WTC11 (cell line): Measurements from ENCODE around the gene HECTD4. TPM values are rescaled to one million over a fixed set of nuclear protein-coding genes. Genes with fewer than 3 reads are reported as not detected.

ENCODE experiments used
- ATAC-seq: fragments of 200-7000 bp; cut with Tn5 transposase; 2 replicates; pipeline ENCODE4 v1.10.0; 2021; ENCODE audit warnings: mild to moderate bottlenecking, moderate library complexity
- CTCF ChIA-PET: fragments of 300-600 bp; sonication (Branson Sonifier 250); formaldehyde crosslinking; loops from one replicate; lab custom pipeline; 2021; ENCODE audit warnings: antibody characterized with exemption; lab: Charles Lee
- POLR2A ChIA-PET: fragments of 350-600 bp; sonication (Branson Sonifier 250); formaldehyde crosslinking; loops from one replicate; lab custom pipeline; 2021; ENCODE audit warnings: antibody characterized with exemption; lab: Charles Lee
- DNase-seq: peaks from one replicate; pipeline ENCODE4 v3.0.0; 2021; ENCODE audit warnings: low spot score
- H3K27ac Mint-ChIP-seq: 2 replicates; pipeline ENCODE4 v1.8.0; 2021; ENCODE audit warnings: mixed read lengths
- H3K27me3 Mint-ChIP-seq: 2 replicates; pipeline ENCODE4 v1.8.0; 2021; ENCODE audit warnings: low read depth, mild to moderate bottlenecking, moderate library complexity, mixed read lengths
- H3K36me3 Mint-ChIP-seq: 2 replicates; pipeline ENCODE4 v1.8.0; 2021; ENCODE audit warnings: mixed read lengths
- H3K4me1 Mint-ChIP-seq: 2 replicates; pipeline ENCODE4 v1.8.0; 2022; ENCODE audit warnings: mixed read lengths
- H3K4me3 Mint-ChIP-seq: 2 replicates; pipeline ENCODE4 v1.8.0; 2021; ENCODE audit warnings: mild to moderate bottlenecking, moderate library complexity, mixed read lengths
- H3K9me3 Mint-ChIP-seq: 2 replicates; pipeline ENCODE4 v1.8.0; 2021; ENCODE audit warnings: mixed read lengths
- E2F5 ChIP-seq: sonication (generic); formaldehyde crosslinking; IDR thresholded peaks from 2 replicates; pipeline ENCODE4 v1.8.1; 2022; ENCODE audit warnings: mild to moderate bottlenecking, moderate library complexity, missing genetic modification reagents
- FOXK1 ChIP-seq: sonication (generic); formaldehyde crosslinking; IDR thresholded peaks from 2 replicates; pipeline ENCODE4 v1.8.0; 2022; ENCODE audit warnings: mild to moderate bottlenecking, moderate library complexity, missing genetic modification reagents
- GTF2I ChIP-seq: fragments of 250-450 bp; sonication (Bioruptor Pico); conservative IDR thresholded peaks from 2 replicates; pipeline ENCODE4 v1.4.0; 2021; ENCODE audit warnings: mild to moderate bottlenecking
- IRF2 ChIP-seq: sonication (generic); formaldehyde crosslinking; IDR thresholded peaks from 2 replicates; pipeline ENCODE4 v1.8.0; 2022; ENCODE audit warnings: low read depth, missing genetic modification reagents, borderline replicate concordance
- JAZF1 ChIP-seq: fragments of 250-450 bp; sonication (Bioruptor Pico); IDR thresholded peaks from 2 replicates; pipeline ENCODE4 v1.9.0; 2021; ENCODE audit warnings: moderate library complexity, mild to moderate bottlenecking, inconsistent platforms
- KAT7 ChIP-seq: sonication (generic); formaldehyde crosslinking; IDR thresholded peaks from 2 replicates; pipeline ENCODE4 v1.8.1; 2023; ENCODE audit warnings: missing genetic modification reagents, mild to moderate bottlenecking, borderline replicate concordance
- MXD4 ChIP-seq: fragments of 250-450 bp; sonication (Bioruptor Pico); IDR thresholded peaks from 2 replicates; pipeline ENCODE4 v1.8.0; 2021; ENCODE audit warnings: mild to moderate bottlenecking, moderate library complexity, borderline replicate concordance
- NR3C1 ChIP-seq: sonication (generic); formaldehyde crosslinking; conservative IDR thresholded peaks from 2 replicates; pipeline ENCODE4 v1.8.1; 2023; ENCODE audit warnings: low read depth, mild to moderate bottlenecking, missing genetic modification reagents
- RORB ChIP-seq: fragments of 250-450 bp; sonication (Bioruptor Pico); IDR thresholded peaks from 2 replicates; pipeline ENCODE4 v1.9.0; 2021; ENCODE audit warnings: mild to moderate bottlenecking
- SMAD3 ChIP-seq: sonication (generic); formaldehyde crosslinking; IDR thresholded peaks from 2 replicates; pipeline ENCODE4 v1.8.0; 2022; ENCODE audit warnings: missing genetic modification reagents, mild to moderate bottlenecking, borderline replicate concordance
- SOX15 ChIP-seq: fragments of 250-450 bp; sonication (Bioruptor Pico); IDR thresholded peaks from 2 replicates; pipeline ENCODE4 v1.9.0; 2021; ENCODE audit warnings: mild to moderate bottlenecking
- TP53 ChIP-seq: sonication (generic); formaldehyde crosslinking; IDR thresholded peaks from 2 replicates; pipeline ENCODE4 v1.8.1; 2023; ENCODE audit warnings: mild to moderate bottlenecking, missing genetic modification reagents
- USF1 ChIP-seq: sonication (generic); formaldehyde crosslinking; IDR thresholded peaks from 2 replicates; pipeline ENCODE4 v1.8.0; 2022; ENCODE audit warnings: mild to moderate bottlenecking, missing genetic modification reagents
- USF2 ChIP-seq: sonication (generic); formaldehyde crosslinking; IDR thresholded peaks from 2 replicates; pipeline ENCODE4 v1.8.1; 2023; ENCODE audit warnings: mild to moderate bottlenecking, missing genetic modification reagents, moderate library complexity
- ZNF138 ChIP-seq: sonication (generic); formaldehyde crosslinking; conservative IDR thresholded peaks from 2 replicates; pipeline ENCODE4 v1.8.1; 2022; ENCODE audit warnings: mild to moderate bottlenecking, moderate library complexity, missing genetic modification reagents
- ZNF263 ChIP-seq: sonication (generic); formaldehyde crosslinking; IDR thresholded peaks from 2 replicates; pipeline ENCODE4 v1.8.1; 2022; ENCODE audit warnings: low read depth, mild to moderate bottlenecking, moderate library complexity, missing genetic modification reagents
- ZNF396 ChIP-seq: fragments of 250-450 bp; sonication (Bioruptor Pico); IDR thresholded peaks from 2 replicates; pipeline ENCODE4 v1.8.0; 2021; ENCODE audit warnings: mild to moderate bottlenecking, moderate library complexity, borderline replicate concordance
- ZNF416 ChIP-seq: fragments of 250-450 bp; sonication (Bioruptor Pico); IDR thresholded peaks from 2 replicates; pipeline ENCODE4 v1.9.0; 2021; ENCODE audit warnings: mild to moderate bottlenecking, inconsistent platforms
- ZNF512 ChIP-seq: sonication (generic); formaldehyde crosslinking; IDR thresholded peaks from 2 replicates; pipeline ENCODE4 v1.8.1; 2022; ENCODE audit warnings: missing genetic modification reagents, borderline replicate concordance
- ZNF671 ChIP-seq: fragments of 250-450 bp; sonication (Bioruptor Pico); IDR thresholded peaks from 2 replicates; pipeline ENCODE4 v1.8.0; 2021; ENCODE audit warnings: mild to moderate bottlenecking
- total RNA-seq: library from RNA; stranded (reverse); gene quantifications from 3 replicates; pipeline ENCODE4 v1.2.3, GENCODE V29; 2021
- TF ChIP-seq, protein P1 (sequence below): fragments of 250-450 bp; sonication (Bioruptor Pico); IDR thresholded peaks from 2 replicates; pipeline ENCODE4 v2.1.2; 2022; ENCODE audit warnings: mild to moderate bottlenecking, moderate library complexity

The HECTD4 gene
- total RNA-seq, 1 experiment from 2014 or later = 31.7 TPM

- TF ChIP-seq SOX15 (CRISPR knock-in tag) (no peak), IRF2 (no peak), USF2 (CRISPR knock-in tag) (no peak), ZNF671 (CRISPR knock-in tag) (no peak), USF1 (CRISPR knock-in tag) (no peak), GTF2I (CRISPR knock-in tag) (no peak), KAT7 (no peak), RORB (CRISPR knock-in tag) (no peak), ZNF512 (CRISPR knock-in tag) (no peak), MXD4 (no peak), JAZF1 (no peak), ZNF263 (CRISPR knock-in tag) (no peak)
These were observed 166.0 kb downstream of the HECTD4 start (continued) for GRCh38 chr12:112216223-112216622.

DNA sequence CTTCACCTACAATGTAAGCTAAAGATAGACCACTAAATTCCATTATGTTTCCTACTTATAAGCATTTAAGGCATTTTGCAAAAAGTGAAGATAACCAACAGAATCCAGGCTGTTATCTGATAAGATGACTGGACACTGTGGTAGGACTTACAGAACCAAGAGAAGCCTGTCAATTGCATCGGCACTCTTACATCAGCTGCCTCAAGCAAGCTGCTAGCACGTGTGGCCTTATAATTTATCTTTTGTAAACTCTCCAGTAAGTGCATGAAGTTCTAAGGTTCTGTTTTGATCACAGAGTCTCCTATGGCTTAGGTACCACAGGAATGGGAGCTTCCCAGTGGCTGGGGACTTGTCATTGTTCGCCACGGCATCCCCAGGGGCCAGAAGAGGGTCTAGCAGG is 168.2 kb downstream of the HECTD4 start:
- H3K4me1 Mint-ChIP-seq = no peaks in the 10 kb centered on the region
- H3K9me3 Mint-ChIP-seq = no peaks in the 10 kb centered on the region
- peaks cover 25% of the 10 kb centered on the region for H3K36me3 Mint-ChIP-seq
- ATAC-seq (no peak), DNase-seq (no peak)
- no peak overlapping the region for H3K27ac Mint-ChIP-seq
- POLR2A ChIA-PET = no interaction called here
- no peaks in the 10 kb centered on the region for H3K27me3 Mint-ChIP-seq
- CTCF ChIA-PET = interaction anchor here (1.4 kb wide), 1 partner anchor 16 kb away, joined by 3 read pairs; no protein-coding TSS in a partner anchor
- H3K4me3 Mint-ChIP-seq = no peak overlapping the region
- TF ChIP-seq SMAD3 (CRISPR knock-in tag) (no peak), IRF2 (no peak), GTF2I (CRISPR knock-in tag) (no peak), ZNF138 (CRISPR knock-in tag) (no peak), NR3C1 (CRISPR knock-in tag) (no peak), TP53 (CRISPR knock-in tag) (no peak), E2F5 (no peak)
- TF ChIP-seq, protein P1, sequence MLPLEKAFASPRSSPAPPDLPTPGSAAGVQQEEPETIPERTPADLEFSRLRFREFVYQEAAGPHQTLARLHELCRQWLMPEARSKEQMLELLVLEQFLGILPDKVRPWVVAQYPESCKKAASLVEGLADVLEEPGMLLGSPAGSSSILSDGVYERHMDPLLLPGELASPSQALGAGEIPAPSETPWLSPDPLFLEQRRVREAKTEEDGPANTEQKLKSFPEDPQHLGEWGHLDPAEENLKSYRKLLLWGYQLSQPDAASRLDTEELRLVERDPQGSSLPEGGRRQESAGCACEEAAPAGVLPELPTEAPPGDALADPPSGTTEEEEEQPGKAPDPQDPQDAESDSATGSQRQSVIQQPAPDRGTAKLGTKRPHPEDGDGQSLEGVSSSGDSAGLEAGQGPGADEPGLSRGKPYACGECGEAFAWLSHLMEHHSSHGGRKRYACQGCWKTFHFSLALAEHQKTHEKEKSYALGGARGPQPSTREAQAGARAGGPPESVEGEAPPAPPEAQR (CRISPR knock-in tag) = no peak

- ChIA-PET POLR2A (no interaction called here), CTCF (interaction anchor here (2.4 kb wide), 1 partner anchor 10 kb away, joined by 7 read pairs; no protein-coding TSS in a partner anchor)
- Mint-ChIP-seq H3K9me3 (no peaks in the 10 kb centered on the region), H3K27ac (no peak overlapping the region), H3K27me3 (no peaks in the 10 kb centered on the region), H3K4me1 (no peaks in the 10 kb centered on the region), H3K36me3 (peaks cover 35% of the 10 kb centered on the region), H3K4me3 (no peak overlapping the region)
- ATAC-seq (no peak), DNase-seq (no peak)
- TF ChIP-seq ZNF416 = no peak
- no peak for TF ChIP-seq TP53 (CRISPR knock-in tag)
- no peak for TF ChIP-seq FOXK1
- TF ChIP-seq ZNF396 (CRISPR knock-in tag) = no peak
- TF ChIP-seq, all 79 proteins: peak for 0
These were observed 173.8 kb downstream of the HECTD4 start for GRCh38 chr12:112208301-112208910.
